Neural cell (in vitro differentiated cells): ENCODE measurements around the gene DNAAF5.

ENCODE experiments used
- CTCF ChIP-seq: fragments of 450-650 bp; IDR thresholded peaks from 2 replicates; pipeline ENCODE4 v1.5.1; 2014; ENCODE audit warnings: antibody characterized with exemption, mild to moderate bottlenecking, moderate library complexity; ENCODE audit not compliant: poor library complexity, severe bottlenecking
- EP300 ChIP-seq: fragments of 450-650 bp; conservative IDR thresholded peaks from 2 replicates; pipeline ENCODE4 v1.6.1; 2014; ENCODE audit warnings: antibody characterized with exemption, mild to moderate bottlenecking, moderate library complexity; ENCODE audit not compliant: poor library complexity, severe bottlenecking

- TF ChIP-seq CTCF, result no peak
- no peak for TF ChIP-seq EP300
These were observed 26.9 kb upstream of the DNAAF5 start for GRCh38 chr7:699476-700170.
